ENCODE results near the gene NUAK1.

DNA sequence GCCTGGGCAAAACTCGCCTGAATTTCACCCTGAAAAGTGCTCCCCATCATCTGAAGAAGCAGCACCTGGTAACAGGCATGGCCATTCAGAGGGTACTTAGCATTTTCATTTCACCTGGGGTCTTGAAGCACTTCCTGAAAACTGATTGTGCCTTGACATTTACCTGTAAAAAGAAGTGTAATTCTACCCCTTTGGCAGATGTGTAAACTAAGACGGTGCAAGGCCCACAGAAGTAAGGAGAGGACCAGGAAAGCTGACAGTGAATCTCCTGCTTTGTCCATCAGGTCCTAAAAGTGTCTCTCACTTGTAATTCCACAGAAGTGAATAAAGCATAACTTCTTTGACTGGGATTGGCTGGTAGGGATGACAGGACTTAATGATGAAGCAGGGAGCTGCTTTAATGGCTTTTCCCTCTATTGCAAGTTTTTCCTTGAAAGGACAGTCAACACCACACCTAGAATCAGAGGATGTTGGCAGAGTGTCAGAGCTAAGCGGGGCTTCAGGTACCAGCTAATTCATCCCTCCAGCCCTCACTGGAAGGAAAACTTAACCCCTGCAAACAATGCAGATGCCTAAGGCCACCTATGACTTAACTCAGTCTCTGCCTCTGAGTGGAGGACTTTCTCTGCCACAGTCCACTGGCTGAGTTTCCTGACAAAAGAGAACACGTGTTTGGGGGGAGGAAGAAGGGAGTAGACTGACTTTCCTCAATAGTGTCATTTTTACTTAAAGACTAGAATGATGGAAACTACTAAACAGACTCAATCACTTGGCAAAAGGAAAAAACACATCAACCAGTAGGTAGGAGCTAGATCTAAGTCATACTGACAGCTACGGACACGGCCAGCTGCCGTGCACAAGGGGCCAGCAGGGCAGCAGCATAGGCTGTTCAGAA lies 74.7 kb downstream of the NUAK1 start:
- TF ChIP-seq POLR2AphosphoS5 (IDR thresholded peaks at IDR 0.05; ENCODE audit: low read depth, low read length) (no peak), CTCF (IDR thresholded peaks at IDR 0.05) (no peak), SIN3A (IDR thresholded peaks at IDR 0.05; ENCODE audit: borderline replicate concordance, insufficient read depth, low read depth, low read length) (no peak), TCF7L2 (IDR thresholded peaks at IDR 0.05; ENCODE audit: low read depth, low read length) (no peak)
- TF ChIP-seq, protein P1, sequence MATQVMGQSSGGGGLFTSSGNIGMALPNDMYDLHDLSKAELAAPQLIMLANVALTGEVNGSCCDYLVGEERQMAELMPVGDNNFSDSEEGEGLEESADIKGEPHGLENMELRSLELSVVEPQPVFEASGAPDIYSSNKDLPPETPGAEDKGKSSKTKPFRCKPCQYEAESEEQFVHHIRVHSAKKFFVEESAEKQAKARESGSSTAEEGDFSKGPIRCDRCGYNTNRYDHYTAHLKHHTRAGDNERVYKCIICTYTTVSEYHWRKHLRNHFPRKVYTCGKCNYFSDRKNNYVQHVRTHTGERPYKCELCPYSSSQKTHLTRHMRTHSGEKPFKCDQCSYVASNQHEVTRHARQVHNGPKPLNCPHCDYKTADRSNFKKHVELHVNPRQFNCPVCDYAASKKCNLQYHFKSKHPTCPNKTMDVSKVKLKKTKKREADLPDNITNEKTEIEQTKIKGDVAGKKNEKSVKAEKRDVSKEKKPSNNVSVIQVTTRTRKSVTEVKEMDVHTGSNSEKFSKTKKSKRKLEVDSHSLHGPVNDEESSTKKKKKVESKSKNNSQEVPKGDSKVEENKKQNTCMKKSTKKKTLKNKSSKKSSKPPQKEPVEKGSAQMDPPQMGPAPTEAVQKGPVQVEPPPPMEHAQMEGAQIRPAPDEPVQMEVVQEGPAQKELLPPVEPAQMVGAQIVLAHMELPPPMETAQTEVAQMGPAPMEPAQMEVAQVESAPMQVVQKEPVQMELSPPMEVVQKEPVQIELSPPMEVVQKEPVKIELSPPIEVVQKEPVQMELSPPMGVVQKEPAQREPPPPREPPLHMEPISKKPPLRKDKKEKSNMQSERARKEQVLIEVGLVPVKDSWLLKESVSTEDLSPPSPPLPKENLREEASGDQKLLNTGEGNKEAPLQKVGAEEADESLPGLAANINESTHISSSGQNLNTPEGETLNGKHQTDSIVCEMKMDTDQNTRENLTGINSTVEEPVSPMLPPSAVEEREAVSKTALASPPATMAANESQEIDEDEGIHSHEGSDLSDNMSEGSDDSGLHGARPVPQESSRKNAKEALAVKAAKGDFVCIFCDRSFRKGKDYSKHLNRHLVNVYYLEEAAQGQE (IDR thresholded peaks at IDR 0.05; ENCODE audit: insufficient read depth in 1 of 2, low read depth in 2 of 2, low read length in 1 of 2) = no peak
